Kidney tubule cell (primary cell): ENCODE results near the gene ADAMTS2.

Source experiments
- DNase-seq: peaks from one replicate; pipeline ENCODE4 v3.0.0-alpha.2; 2018; ENCODE audit warnings: low spot score

ADAMTS2 gene

GRCh38 chr5:179124853-179125788 lies 220.1 kb downstream of the ADAMTS2 start:
- no peak for DNase-seq

- no peak for DNase-seq
These were observed 220.9 kb downstream of the ADAMTS2 start for GRCh38 chr5:179124273-179124852.

- DNase-seq = no peak
These were observed 221.6 kb downstream of the ADAMTS2 start for GRCh38 chr5:179123491-179124272.

GRCh38 chr5:179123109-179123426 lies 222.2 kb downstream of the ADAMTS2 start:
- no peak for DNase-seq

GRCh38 chr5:179122411-179123108 lies 222.7 kb downstream of the ADAMTS2 start:
- DNase-seq = no peak

- DNase-seq = no peak
These were observed 223.6 kb downstream of the ADAMTS2 start for GRCh38 chr5:179121667-179122111.

- no peak for DNase-seq
These were observed 224.2 kb downstream of the ADAMTS2 start for GRCh38 chr5:179120951-179121666.

GRCh38 chr5:179120421-179120861 lies 224.8 kb downstream of the ADAMTS2 start:
- DNase-seq = no peak

- DNase-seq = no peak
These were observed 225.7 kb downstream of the ADAMTS2 start for GRCh38 chr5:179119415-179120170.

GRCh38 chr5:179118756-179119414 lies 226.4 kb downstream of the ADAMTS2 start:
- no peak for DNase-seq

- DNase-seq = no peak
These were observed 226.9 kb downstream of the ADAMTS2 start for GRCh38 chr5:179118338-179118737.

GRCh38 chr5:179115845-179116524 lies 229.3 kb downstream of the ADAMTS2 start:
- no peak for DNase-seq

GRCh38 chr5:179115307-179115706 lies 230.0 kb downstream of the ADAMTS2 start:
- no peak for DNase-seq

GRCh38 chr5:179114756-179115155 lies 230.5 kb downstream of the ADAMTS2 start:
- no peak for DNase-seq

GRCh38 chr5:179113945-179114641 lies 231.2 kb downstream of the ADAMTS2 start:
- DNase-seq = no peak

- DNase-seq = no peak
These were observed 232.1 kb downstream of the ADAMTS2 start for GRCh38 chr5:179113143-179113530.

GRCh38 chr5:179112469-179113142 lies 232.7 kb downstream of the ADAMTS2 start:
- no peak for DNase-seq
